ENCODE measurements around the gene SEH1L. TPM values are rescaled to one million over a fixed set of nuclear protein-coding genes. Genes with fewer than 3 reads are reported as not detected.

Gene SEH1L
- polyA plus RNA-seq, 1 donor (not counting 4 experiments of a cell fraction or from before 2014, with no cell fraction given), result 60.5 TPM

- Histone ChIP-seq H4K20me1 (ENCODE audit: control insufficient read depth, extremely low read depth, insufficient read depth, low read length) (no peaks in the 10 kb centered on the region), H3K79me2 (ENCODE audit: control insufficient read depth, insufficient read depth, low read length) (no peaks in the 10 kb centered on the region), H3K4me3 (ENCODE audit: control insufficient read depth in 2 of 3, extremely low read depth in 1 of 3, insufficient read depth in 2 of 3, low read depth in 1 of 3, low read length in 3 of 3) (no peak overlapping the region), H3K27me3 (ENCODE audit: control insufficient read depth, extremely low read depth, insufficient read depth, low read length) (peaks cover 7% of the 10 kb centered on the region), H3K4me1 (ENCODE audit: control insufficient read depth, extremely low read depth, insufficient read depth, low read length) (peaks cover 2% of the 10 kb centered on the region), H3K36me3 (ENCODE audit: control insufficient read depth in 2 of 2, extremely low read depth in 1 of 2, insufficient read depth in 2 of 2, low read length in 2 of 2) (no peaks in the 10 kb centered on the region), H3K9me3 (ENCODE audit: control insufficient read depth, low read depth, low read length) (peaks cover 2% of the 10 kb centered on the region), H3K9ac (ENCODE audit: control insufficient read depth, extremely low read depth, insufficient read depth, low read length) (no peak overlapping the region), H3K4me2 (ENCODE audit: control insufficient read depth, extremely low read depth, insufficient read depth, low read depth, low read length) (no peak overlapping the region), H2AFZ (ENCODE audit: control insufficient read depth, low read length) (no peak overlapping the region), H3K27ac (ENCODE audit: control insufficient read depth, insufficient read depth, low read length) (no peak overlapping the region), H3K9me1 (ENCODE audit: control insufficient read depth, extremely low read depth, insufficient read depth, low read length) (no peaks in the 10 kb centered on the region)
- no peak for DNase-seq (ENCODE audit: low read depth, low spot score)
- dilution Hi-C loops (cut with MboI; ENCODE audit: extremely low pct_ligation_motif_present, low sequenced_read_pairs), result loop anchor here (25.0 kb wide), 1 partner anchor 171 kb away; no protein-coding TSS in a partner anchor
- TF ChIP-seq EZH2 (IDR thresholded peaks at IDR 0.05; ENCODE audit: low read length), result no peak
- TF ChIP-seq, protein P1, sequence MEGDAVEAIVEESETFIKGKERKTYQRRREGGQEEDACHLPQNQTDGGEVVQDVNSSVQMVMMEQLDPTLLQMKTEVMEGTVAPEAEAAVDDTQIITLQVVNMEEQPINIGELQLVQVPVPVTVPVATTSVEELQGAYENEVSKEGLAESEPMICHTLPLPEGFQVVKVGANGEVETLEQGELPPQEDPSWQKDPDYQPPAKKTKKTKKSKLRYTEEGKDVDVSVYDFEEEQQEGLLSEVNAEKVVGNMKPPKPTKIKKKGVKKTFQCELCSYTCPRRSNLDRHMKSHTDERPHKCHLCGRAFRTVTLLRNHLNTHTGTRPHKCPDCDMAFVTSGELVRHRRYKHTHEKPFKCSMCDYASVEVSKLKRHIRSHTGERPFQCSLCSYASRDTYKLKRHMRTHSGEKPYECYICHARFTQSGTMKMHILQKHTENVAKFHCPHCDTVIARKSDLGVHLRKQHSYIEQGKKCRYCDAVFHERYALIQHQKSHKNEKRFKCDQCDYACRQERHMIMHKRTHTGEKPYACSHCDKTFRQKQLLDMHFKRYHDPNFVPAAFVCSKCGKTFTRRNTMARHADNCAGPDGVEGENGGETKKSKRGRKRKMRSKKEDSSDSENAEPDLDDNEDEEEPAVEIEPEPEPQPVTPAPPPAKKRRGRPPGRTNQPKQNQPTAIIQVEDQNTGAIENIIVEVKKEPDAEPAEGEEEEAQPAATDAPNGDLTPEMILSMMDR (optimal IDR thresholded peaks at IDR 0.05 in 1 of 3, IDR thresholded peaks at IDR 0.05 in 1 of 3, conservative IDR thresholded peaks at IDR 0.05 in 1 of 3; ENCODE audit: extremely low read depth in 1 of 3, insufficient read depth in 2 of 3, low read length in 3 of 3), result no peak
- no peak for FAIRE-seq
Measured at GRCh38 chr18:12908706-12909105, 39.1 kb upstream of the SEH1L start.

DNA sequence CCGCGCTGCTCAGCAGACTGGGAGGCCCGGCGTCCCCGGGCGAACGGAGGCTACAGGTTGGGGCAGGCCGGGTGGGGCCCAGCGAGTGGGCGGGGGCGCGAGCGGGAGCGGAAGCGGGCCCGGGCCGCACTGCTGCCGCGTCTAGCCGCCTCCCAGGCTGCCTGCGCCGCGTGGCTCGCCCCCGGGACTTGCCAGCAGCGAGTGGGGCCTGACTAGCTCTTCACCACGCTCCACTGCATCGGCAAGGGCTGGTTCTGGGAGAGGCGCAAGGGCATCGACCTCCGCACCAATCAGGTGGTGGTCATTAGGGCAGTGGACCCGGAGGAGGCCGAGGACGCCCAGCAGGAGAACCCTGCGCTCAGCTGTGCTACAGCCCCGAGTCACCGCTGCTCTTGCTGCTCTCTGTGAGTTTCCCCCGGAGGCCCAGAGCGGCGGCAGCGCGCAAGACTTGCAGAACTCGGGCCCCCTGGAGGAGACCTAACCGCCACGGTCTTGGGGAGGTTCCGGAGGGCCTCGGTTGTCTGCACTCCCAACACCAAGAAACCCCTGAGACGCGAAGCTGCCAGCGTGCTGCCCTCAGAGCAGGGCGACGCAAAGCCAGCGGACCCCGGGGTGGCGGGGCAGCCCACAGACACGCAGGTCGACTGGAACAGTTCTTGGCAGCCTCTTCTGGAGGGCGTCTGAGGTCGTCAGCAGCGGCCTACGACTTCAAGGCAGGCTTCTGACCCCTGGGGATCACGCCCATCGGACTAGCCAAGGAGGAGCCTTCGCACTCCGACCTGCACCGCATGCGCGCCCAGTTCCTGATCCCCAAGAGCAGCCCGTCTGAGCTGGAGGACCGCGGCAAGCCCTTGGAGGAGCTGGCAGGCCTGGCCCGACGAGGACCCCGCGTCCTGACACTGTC lies 36.5 kb upstream of the SEH1L start:
- no peaks in the 10 kb centered on the region for H4K20me1 ChIP-seq (ENCODE audit: control insufficient read depth, extremely low read depth, insufficient read depth, low read length)
- H3K36me3 ChIP-seq (ENCODE audit: control insufficient read depth in 2 of 2, extremely low read depth in 1 of 2, insufficient read depth in 2 of 2, low read length in 2 of 2), result no peaks in the 10 kb centered on the region
- FAIRE-seq (no peak), DNase-seq (ENCODE audit: low read depth, low spot score) (no peak)
- H3K9me3 ChIP-seq (ENCODE audit: control insufficient read depth, low read depth, low read length), result peaks cover 2% of the 10 kb centered on the region
- peak overlapping the region; percentile 45 for H3K4me2 ChIP-seq (ENCODE audit: control insufficient read depth, extremely low read depth, insufficient read depth, low read depth, low read length)
- H2AFZ ChIP-seq (ENCODE audit: control insufficient read depth, low read length), result peak overlapping the region; percentile 68
- dilution Hi-C loops (cut with MboI; ENCODE audit: extremely low pct_ligation_motif_present, low sequenced_read_pairs), result loop anchor here (25.0 kb wide), 1 partner anchor 174 kb away; no protein-coding TSS in a partner anchor
- TF ChIP-seq, protein P1 (optimal IDR thresholded peaks at IDR 0.05 in 1 of 3, IDR thresholded peaks at IDR 0.05 in 1 of 3, conservative IDR thresholded peaks at IDR 0.05 in 1 of 3; ENCODE audit: extremely low read depth in 1 of 3, insufficient read depth in 2 of 3, low read length in 3 of 3), result no peak
- no peak for TF ChIP-seq EZH2 (IDR thresholded peaks at IDR 0.05; ENCODE audit: low read length)
- H3K9ac ChIP-seq (ENCODE audit: control insufficient read depth, extremely low read depth, insufficient read depth, low read length), result no peak overlapping the region
- H3K4me3 ChIP-seq (ENCODE audit: control insufficient read depth in 2 of 3, extremely low read depth in 1 of 3, insufficient read depth in 2 of 3, low read depth in 1 of 3, low read length in 3 of 3), result no peak overlapping the region
- H3K27ac ChIP-seq (ENCODE audit: control insufficient read depth, insufficient read depth, low read length), result no peak overlapping the region
- H3K79me2 ChIP-seq (ENCODE audit: control insufficient read depth, insufficient read depth, low read length), result no peaks in the 10 kb centered on the region
- no peaks in the 10 kb centered on the region for H3K9me1 ChIP-seq (ENCODE audit: control insufficient read depth, extremely low read depth, insufficient read depth, low read length)
- peaks cover 2% of the 10 kb centered on the region for H3K4me1 ChIP-seq (ENCODE audit: control insufficient read depth, extremely low read depth, insufficient read depth, low read length)
- H3K27me3 ChIP-seq (ENCODE audit: control insufficient read depth, extremely low read depth, insufficient read depth, low read length), result peaks cover 7% of the 10 kb centered on the region

Measured in keratinocyte (primary cell).